Mucosa of stomach (tissue), 1 donor: ENCODE results near the gene MAP3K6.
"Not testable (repeated sequence)": the region's sequence is repeated elsewhere in the genome, so short reads cannot be mapped to it uniquely, and the experiment has no call there.

Experiments used
- H3K27me3 ChIP-seq: one replicate; pipeline ENCODE4 v1.7.0; 2013; ENCODE audit warnings: mild to moderate bottlenecking, low read length; ENCODE audit not compliant: control insufficient read depth, insufficient read depth
- H3K36me3 ChIP-seq: one replicate; pipeline ENCODE4 v1.7.0; 2013; ENCODE audit warnings: low read length; ENCODE audit not compliant: control insufficient read depth, insufficient read depth
- H3K4me1 ChIP-seq: one replicate; pipeline ENCODE4 v1.7.0; 2013; ENCODE audit warnings: mild to moderate bottlenecking, low read length; ENCODE audit not compliant: control insufficient read depth, insufficient read depth
- H3K4me3 ChIP-seq: one replicate; pipeline ENCODE4 v1.7.0; 2013; ENCODE audit warnings: low read length
- H3K9ac ChIP-seq: one replicate; pipeline ENCODE4 v1.7.0; 2013; ENCODE audit warnings: mild to moderate bottlenecking, low read length, moderate library complexity
- H3K9me3 ChIP-seq: one replicate; pipeline ENCODE4 v1.7.0; 2013; ENCODE audit warnings: mild to moderate bottlenecking, low read length, moderate library complexity; ENCODE audit not compliant: control insufficient read depth
- donor health status: Pancreatic carcinoma.

The MAP3K6 gene

DNA sequence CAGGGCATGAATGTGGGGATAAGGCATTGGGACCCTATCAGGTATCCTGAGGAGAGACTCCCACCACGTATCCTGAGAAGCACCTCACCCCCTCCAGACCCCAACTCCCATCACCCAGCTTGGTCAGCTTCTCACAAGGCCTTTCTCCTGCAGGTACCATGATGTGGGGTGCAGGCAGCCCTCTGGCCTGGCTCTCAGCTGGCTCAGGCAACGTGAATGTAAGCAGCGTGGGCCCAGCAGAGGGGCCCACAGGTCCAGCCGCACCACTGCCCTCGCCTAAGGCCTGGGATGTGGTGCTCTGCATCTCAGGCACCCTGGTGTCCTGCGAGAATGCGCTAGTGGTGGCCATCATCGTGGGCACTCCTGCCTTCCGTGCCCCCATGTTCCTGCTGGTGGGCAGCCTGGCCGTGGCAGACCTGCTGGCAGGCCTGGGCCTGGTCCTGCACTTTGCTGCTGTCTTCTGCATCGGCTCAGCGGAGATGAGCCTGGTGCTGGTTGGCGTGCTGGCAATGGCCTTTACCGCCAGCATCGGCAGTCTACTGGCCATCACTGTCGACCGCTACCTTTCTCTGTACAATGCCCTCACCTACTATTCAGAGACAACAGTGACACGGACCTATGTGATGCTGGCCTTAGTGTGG, 27.0 kb upstream of the MAP3K6 start:
- no peak overlapping the region for H3K4me3 ChIP-seq
- no peak overlapping the region for H3K9ac ChIP-seq
- no peaks in the 10 kb centered on the region for H3K27me3 ChIP-seq
- no peaks in the 10 kb centered on the region for H3K9me3 ChIP-seq
- no peaks in the 10 kb centered on the region for H3K36me3 ChIP-seq
- peaks cover 25% of the 10 kb centered on the region for H3K4me1 ChIP-seq

DNA sequence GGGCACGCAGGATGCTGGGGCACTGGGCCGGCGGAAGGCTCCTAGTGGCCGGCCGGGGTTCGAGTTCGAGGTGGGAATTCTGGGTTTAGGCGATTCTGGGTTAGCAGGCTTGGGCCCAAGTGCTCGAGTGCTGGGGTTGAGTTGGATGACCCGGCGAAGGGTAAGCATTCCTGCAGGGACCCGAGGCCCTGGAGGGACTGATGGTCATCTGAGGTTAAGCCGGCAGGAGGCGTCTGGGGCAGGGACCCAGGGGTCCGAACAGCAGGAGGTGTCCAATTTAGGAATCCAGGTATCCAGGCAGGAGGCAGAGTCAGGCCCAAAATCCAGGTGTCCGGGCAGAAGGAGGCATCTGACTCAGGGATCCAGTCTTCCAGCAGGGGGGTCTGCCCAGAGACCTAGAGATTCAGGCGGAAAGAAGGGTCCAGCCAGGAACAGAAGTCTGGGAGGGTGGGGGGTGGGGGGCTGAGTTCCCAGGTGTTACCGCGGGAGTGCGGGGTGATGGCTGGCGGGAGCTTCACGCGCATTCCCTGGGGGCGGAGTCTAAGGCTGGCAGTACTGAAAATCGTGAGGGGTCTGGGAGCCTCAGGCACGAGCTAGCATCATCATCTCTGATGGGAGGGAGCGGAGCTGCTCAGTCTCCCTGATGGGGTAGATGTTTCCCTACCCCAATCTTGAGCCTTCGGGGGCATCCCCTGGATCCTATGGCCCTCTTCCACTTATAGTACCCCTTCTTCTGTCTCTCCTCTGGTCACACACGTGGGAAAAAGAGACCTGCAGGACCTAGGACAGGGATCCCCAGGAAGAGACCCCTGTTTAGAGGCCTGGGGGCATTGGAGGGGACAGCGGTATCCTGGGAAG, 26.2 kb upstream of the MAP3K6 start:
- no peaks in the 10 kb centered on the region for H3K36me3 ChIP-seq
- H3K27me3 ChIP-seq = no peaks in the 10 kb centered on the region
- no peaks in the 10 kb centered on the region for H3K9me3 ChIP-seq
- no peak overlapping the region for H3K4me3 ChIP-seq
- peak overlapping the region; percentile 56 for H3K9ac ChIP-seq
- H3K4me1 ChIP-seq = peaks cover 20% of the 10 kb centered on the region

DNA sequence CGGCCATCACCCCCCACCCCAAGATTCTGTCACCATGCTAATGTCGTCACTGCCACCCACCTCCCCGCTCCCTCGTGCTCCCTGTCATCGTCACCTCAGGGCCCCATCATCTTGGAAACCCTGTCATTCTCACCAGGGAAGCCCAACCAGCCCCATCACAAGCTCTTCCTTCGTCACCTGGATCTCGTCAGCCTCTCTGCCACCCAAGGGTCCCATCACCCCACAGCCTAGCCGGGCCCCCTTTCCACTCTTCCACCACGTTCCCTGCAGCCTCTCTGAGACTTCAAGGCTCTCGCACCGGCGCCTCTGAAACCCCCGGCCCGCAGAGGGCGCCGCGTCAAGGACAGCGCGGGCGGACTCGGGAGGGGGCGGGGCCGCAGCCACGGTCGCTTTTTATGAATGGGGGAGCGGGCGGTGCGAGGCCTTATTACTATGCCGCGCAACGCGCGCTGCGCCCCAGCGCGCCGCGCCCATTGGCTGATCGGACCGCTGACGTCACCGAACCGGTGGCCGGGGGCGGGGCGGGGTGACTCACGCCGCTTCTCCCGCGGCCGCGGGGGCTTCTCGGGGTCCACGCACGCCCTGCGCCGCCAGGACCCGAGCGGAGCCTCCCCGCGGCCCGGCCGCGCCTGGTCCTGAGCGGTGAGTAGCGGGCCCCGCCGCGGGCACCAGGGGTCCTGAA, 25.5 kb upstream of the MAP3K6 start, which contains the start of gene GPR3:
Gene GPR3 (plus strand): TSS at position 527 of the 682 bp plus-strand sequence. CDS start 1,177 bp downstream, outside the sequence.
- H3K9me3 ChIP-seq = no peaks in the 10 kb centered on the region

DNA sequence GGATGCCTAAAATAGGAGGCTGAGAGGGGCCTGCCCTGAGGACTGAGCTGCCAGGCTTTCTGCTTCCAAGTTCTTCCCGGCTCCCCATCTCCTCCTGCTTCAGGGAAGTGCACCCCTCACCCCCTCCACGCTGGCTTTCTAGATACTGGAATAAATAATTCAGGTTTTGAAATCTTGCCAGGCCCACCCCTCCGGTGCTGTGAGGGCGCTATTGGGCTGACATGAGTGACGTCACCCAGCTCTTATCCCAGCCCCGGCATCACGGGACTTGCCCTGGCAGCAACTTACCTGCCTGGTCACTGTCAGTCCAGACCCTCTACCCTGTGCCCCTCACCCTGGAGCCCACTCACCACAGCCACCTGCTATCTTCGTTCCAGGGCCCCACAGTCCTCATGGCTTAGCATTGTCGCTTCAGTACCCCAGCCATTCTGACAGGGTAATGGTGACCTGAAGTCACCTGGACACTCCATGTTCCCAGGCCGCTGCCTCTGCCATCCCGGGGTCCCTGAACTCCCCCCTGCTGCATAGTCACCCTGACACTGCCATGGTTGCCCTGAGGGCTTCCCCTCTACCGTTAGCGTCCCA, 24.8 kb upstream of the MAP3K6 start:
- H3K9ac ChIP-seq = peak overlapping the region; percentile 8
- H3K27me3 ChIP-seq = no peaks in the 10 kb centered on the region
- no peak overlapping the region for H3K4me3 ChIP-seq
- no peaks in the 10 kb centered on the region for H3K9me3 ChIP-seq
- H3K4me1 ChIP-seq = peaks cover 20% of the 10 kb centered on the region
- H3K36me3 ChIP-seq = no peaks in the 10 kb centered on the region

More for the DNA sequence above, 25.5 kb upstream of the MAP3K6 start, which contains the start of gene GPR3:
- Histone ChIP-seq H3K4me3 (no peak within 1 kb of the TSS), H3K4me1 (peaks cover 20% of the 10 kb centered on the region), H3K27me3 (no peaks in the 10 kb centered on the region), H3K36me3 (no peaks in the 10 kb centered on the region), H3K9ac (peak within 1 kb of the TSS; percentile 56)

DNA sequence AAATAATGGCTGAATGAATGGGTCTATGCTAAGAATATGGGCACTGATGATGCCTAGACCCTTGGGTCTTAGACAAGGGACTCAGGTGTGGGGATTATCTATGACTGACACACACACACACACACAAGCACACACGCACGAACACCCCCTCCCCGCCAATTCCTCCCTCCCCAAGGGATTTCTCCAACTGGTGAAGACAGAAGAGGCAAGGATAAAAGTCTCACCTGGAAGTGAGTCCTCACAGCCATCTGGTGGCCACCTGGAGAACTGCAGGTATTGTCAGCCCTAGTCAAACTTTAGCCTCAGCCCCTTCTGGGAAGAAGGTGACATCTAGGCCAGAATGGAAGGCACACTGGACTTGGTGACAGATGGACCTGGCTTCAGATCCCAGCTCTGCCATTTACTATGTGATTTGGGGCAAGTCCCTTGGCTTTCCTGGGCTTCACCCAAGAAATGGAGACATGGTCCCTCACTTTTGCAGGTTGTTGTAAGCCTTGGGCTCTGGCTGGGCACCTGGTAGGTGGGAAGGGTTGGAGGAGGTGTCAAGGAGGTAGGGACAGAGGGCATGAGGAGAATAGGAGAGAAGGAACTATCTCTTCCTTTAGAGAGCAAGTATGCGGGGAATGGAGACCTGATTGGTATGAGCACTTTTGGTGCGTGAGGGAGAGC, 21.7 kb upstream of the MAP3K6 start:
- Histone ChIP-seq H3K9ac (no peak overlapping the region), H3K4me1 (peaks cover 21% of the 10 kb centered on the region), H3K27me3 (no peaks in the 10 kb centered on the region), H3K9me3 (no peaks in the 10 kb centered on the region), H3K4me3 (no peak overlapping the region), H3K36me3 (no peaks in the 10 kb centered on the region)

DNA sequence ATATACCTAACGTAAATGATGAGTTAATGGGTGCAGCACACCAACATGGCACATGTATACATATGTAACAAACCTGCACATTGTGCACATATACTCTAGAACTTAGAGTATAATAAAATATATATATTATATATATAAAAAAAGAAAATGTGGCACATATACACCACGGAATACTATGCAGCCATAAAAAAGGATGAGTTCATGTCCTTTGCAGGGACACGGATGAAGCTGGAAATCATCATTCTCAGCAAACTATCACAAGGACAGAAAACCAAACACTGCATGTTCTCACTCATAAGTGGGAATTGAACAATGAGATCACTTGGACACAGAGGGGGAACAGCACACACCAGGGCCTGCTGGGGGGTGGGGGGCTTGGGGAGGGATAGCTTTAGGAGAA, 18.0 kb upstream of the MAP3K6 start:
- H3K9ac ChIP-seq, H3K4me3 ChIP-seq, H3K36me3 ChIP-seq, H3K9me3 ChIP-seq: not testable (repeated sequence)
- peaks cover 14% of the 10 kb centered on the region for H3K27me3 ChIP-seq
- peaks cover 16% of the 10 kb centered on the region for H3K4me1 ChIP-seq

DNA sequence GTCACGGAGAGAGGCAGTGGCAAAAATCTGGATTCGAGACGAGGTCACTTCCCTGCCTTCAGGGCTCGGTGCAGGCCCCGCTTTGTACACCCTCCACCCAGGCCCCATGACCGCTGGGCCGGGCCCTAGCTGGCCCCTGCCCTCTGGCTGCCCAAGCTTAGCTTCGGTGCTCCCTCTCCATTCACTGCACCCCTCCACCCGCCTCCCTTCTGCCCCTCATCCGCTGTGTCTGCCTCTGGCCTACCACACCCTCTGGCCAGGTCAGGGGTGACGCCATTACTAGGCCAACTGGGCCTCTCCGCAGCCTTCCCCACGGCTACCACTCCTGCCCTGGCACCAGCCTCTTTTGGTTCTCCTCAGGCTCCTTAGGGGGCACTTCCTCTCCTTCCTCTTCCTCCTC, 16.9 kb upstream of the MAP3K6 start:
- H3K9me3 ChIP-seq = no peaks in the 10 kb centered on the region
- H3K4me3 ChIP-seq = no peak overlapping the region
- H3K9ac ChIP-seq = no peak overlapping the region
- peaks cover 20% of the 10 kb centered on the region for H3K4me1 ChIP-seq
- H3K27me3 ChIP-seq = peaks cover 14% of the 10 kb centered on the region
- H3K36me3 ChIP-seq = no peaks in the 10 kb centered on the region

DNA sequence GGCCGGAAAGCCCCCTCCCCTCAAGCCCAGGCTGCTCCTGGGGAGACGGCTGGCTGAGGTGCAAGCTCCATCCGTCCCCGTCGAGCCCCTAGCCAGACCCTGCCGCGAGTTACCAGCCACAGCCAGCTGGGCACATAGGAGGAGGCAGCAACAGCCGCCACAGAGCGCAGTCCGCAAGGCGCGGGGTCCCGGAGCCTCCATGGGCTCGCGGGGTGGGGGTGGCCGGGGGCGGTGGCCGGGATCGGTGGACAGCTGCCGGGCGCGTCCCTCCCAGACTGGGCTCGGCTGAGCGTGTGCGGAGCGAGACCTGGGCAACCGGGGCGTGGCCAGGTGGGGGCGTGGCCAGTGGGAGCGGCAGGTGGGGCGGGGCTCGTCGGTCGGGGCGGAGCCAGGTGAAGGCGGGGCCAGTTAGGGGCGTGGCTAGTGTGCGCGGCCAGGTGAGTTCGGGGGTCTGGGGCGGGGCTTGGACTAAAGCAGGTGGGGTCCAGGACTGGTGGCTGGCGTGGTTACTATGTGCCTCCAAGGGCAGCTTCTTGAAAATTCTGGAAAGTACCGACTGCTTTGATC, 16.4 kb upstream of the MAP3K6 start, which contains the start of gene CD164L2:
Gene CD164L2 (minus strand): TSS at position 295 of the 567 bp plus-strand sequence. CDS start 94 bp downstream, at position 201.
- peaks cover 20% of the 10 kb centered on the region for H3K4me1 ChIP-seq
- H3K4me3 ChIP-seq = no peak within 1 kb of the TSS
- H3K9me3 ChIP-seq = no peaks in the 10 kb centered on the region
- no peaks in the 10 kb centered on the region for H3K36me3 ChIP-seq
- no peak within 1 kb of the TSS for H3K9ac ChIP-seq
- peaks cover 14% of the 10 kb centered on the region for H3K27me3 ChIP-seq

DNA sequence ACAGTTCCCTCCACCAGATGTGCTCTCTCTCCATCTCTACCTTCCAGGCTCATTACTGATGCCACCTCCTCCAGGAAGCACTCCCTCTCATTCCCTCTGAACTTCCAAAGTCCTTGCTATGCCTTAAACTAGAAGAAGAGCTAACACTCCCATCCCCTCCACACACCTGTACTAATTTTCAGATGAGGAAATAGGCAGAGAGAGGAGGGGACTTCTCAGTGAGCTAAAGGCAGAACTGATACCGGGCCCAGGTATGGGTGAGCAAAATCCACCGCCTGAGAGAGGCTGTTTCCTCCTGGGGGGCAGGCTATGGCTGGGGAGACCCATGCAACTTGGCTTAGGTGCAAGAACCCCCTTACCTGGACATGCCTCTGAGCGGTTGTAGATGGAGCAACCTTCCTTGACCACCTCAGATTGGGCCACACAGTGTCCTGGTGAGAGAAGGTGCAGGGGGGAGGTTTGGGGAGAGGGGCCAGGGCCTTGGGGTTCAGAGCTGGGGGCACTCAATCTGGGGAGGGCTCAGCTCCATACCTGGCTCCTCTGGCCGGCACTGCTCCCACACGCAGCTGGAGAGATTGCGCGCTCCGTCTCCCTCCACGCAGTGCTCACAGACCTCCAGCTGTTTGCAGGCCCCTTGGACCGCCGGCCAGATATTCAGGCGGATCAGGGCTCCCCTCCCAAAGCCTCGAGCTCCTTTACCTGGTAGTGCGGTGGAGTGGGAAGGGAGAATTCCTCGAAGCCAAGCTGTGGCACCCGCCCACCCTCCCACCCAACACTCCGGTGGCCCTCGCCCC, 15.4 kb upstream of the MAP3K6 start:
- peaks cover 14% of the 10 kb centered on the region for H3K27me3 ChIP-seq
- no peaks in the 10 kb centered on the region for H3K36me3 ChIP-seq
- no peaks in the 10 kb centered on the region for H3K9me3 ChIP-seq
- no peak overlapping the region for H3K9ac ChIP-seq
- H3K4me1 ChIP-seq = peaks cover 20% of the 10 kb centered on the region
- no peak overlapping the region for H3K4me3 ChIP-seq

DNA sequence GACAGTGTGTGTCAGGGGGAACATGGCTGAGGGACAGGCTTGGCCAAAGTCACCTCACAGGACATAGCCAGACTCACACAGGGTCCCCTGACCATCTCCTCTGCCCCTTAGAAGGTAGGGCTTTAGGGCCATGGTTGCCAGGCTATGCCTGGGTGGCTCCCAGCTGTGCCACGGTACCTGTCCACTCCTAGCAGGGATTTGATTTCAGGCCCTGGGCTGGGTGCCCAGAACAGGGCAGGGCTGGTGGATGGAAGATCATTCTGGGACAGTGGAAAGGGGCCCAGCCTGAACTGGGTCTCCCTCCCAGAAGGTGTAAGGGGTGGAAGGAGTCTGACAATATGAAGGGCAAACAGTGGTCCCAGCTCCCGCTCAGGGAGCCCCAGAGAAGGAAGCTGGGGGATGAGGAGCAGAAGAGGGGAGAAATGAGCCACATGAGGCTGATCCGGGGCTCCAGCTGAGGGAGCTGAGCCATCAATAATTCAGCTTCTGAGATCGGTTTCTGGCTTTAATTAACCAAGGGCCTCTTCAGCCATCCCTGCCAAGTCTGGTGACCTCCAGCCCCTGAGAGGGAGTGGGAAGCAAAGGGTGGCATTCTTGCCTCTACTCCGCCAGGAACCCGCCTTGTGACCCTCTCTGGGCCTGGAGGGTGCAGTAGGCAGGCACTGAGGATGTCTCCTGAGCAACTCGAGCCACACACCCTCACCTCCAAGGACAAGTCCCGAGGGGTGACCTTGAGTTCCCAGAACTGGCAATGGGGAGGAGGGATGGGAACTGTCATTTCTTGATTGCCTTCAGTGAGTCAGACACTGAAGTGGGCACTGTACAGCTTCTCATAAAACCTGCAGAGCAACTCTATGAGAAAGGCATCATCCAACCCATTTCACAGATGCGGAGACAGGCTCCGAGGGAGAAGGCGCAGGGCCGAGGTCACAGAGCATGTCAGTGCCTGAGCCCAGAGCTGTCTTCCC, 14.3 kb upstream of the MAP3K6 start:
- H3K9ac ChIP-seq = no peak overlapping the region
- H3K36me3 ChIP-seq = no peaks in the 10 kb centered on the region
- peaks cover 14% of the 10 kb centered on the region for H3K27me3 ChIP-seq
- H3K4me3 ChIP-seq = no peak overlapping the region
- no peaks in the 10 kb centered on the region for H3K9me3 ChIP-seq
- H3K4me1 ChIP-seq = peaks cover 20% of the 10 kb centered on the region
